Hepatocyte (in vitro differentiated cells): ENCODE data around the gene CDC42BPB. TPM values are rescaled to one million over a fixed set of nuclear protein-coding genes. Genes with fewer than 3 reads are reported as not detected.
A peak's percentile ranks its signal among the peaks of the same experiment; 100 is the strongest.
"Not testable (repeated sequence)": the region's sequence is repeated elsewhere in the genome, so short reads cannot be mapped to it uniquely, and the experiment has no call there.

Experiments used
- DNase-seq: peaks from one replicate; pipeline ENCODE4 v3.0.0-alpha.2; 2016; ENCODE audit warnings: low spot score
- H2AFZ ChIP-seq: fragments of 200-600 bp; sonication (generic); 2 replicates; pipeline ENCODE4 v1.6.0; 2016; ENCODE audit warnings: antibody characterized with exemption, mild to moderate bottlenecking
- H3K27ac ChIP-seq: fragments of 200-600 bp; sonication (generic); 2 replicates; pipeline ENCODE4 v1.5.1; 2016; ENCODE audit warnings: mild to moderate bottlenecking
- H3K27me3 ChIP-seq: fragments of 200-600 bp; sonication (generic); 2 replicates; pipeline ENCODE4 v1.6.1; 2016
- H3K36me3 ChIP-seq: fragments of 200-600 bp; sonication (generic); replicated peaks from 2 replicates; pipeline ENCODE4 v1.5.1; 2016; ENCODE audit warnings: low read depth; ENCODE audit not compliant: insufficient read depth
- H3K4me1 ChIP-seq: fragments of 200-600 bp; sonication (generic); 2 replicates; pipeline ENCODE4 v1.5.1; 2016; ENCODE audit warnings: mild to moderate bottlenecking, moderate library complexity; ENCODE audit not compliant: insufficient read depth
- H3K4me2 ChIP-seq: fragments of 200-600 bp; sonication (generic); 2 replicates; pipeline ENCODE4 v1.6.0; 2016
- H3K4me3 ChIP-seq: fragments of 200-600 bp; sonication (generic); 2 replicates; pipeline ENCODE4 v1.5.1; 2016; ENCODE audit warnings: mild to moderate bottlenecking
- H3K79me2 ChIP-seq: fragments of 200-600 bp; sonication (generic); 2 replicates; pipeline ENCODE4 v1.6.0; 2017; ENCODE audit warnings: mild to moderate bottlenecking
- H3K9me2 ChIP-seq: fragments of 200-600 bp; sonication (generic); replicated peaks from 2 replicates; pipeline ENCODE4 v1.6.0; 2017; ENCODE audit warnings: mild to moderate bottlenecking; ENCODE audit not compliant: insufficient read depth
- H3K9me3 ChIP-seq: fragments of 200-600 bp; sonication (generic); 2 replicates; pipeline ENCODE4 v1.5.1; 2016; ENCODE audit warnings: low read depth, mild to moderate bottlenecking
- H4K20me1 ChIP-seq: fragments of 200-600 bp; sonication (generic); 2 replicates; pipeline ENCODE4 v1.6.0; 2016; ENCODE audit warnings: mild to moderate bottlenecking; ENCODE audit not compliant: insufficient read depth, poor library complexity, severe bottlenecking
- CTCF ChIP-seq: fragments of 200-600 bp; sonication (generic); IDR thresholded peaks from 2 replicates; pipeline ENCODE4 v1.5.1; 2016; ENCODE audit warnings: antibody characterized with exemption, mild to moderate bottlenecking; ENCODE audit not compliant: poor library complexity
- EZH2 ChIP-seq: fragments of 200-600 bp; sonication (generic); IDR thresholded peaks from 2 replicates; pipeline ENCODE4 v1.6.1; 2016; ENCODE audit warnings: antibody characterized with exemption, mild to moderate bottlenecking, borderline replicate concordance
- EZH2phosphoT487 ChIP-seq: fragments of 200-600 bp; sonication (generic); IDR thresholded peaks from one replicate; pipeline ENCODE4 v1.6.1; 2018; ENCODE audit warnings: antibody characterized with exemption, mild to moderate bottlenecking, low read depth, moderate library complexity; ENCODE audit not compliant: unreplicated experiment, severe bottlenecking
- WGBS: methylation state at CpG from one replicate; pipeline ENCODE4 v1.1.6; 2016; ENCODE audit warnings: low lambda C conversion rate; ENCODE audit errors: missing lambda C conversion rate; 5-methylcytosine and 5-hydroxymethylcytosine counted together
- polyA plus RNA-seq: library from polyadenylated mRNA; unstranded; fragments of >200 nt; fragmentation: Nextera tagmentation; extraction: Ambion mirVana; gene quantifications from 2 replicates; pipeline ENCODE4 v1.2.1, GENCODE V29; 2016
- total RNA-seq: library from RNA; depleted of rRNA; stranded (reverse); fragments of >200 nt; gene quantifications from 2 replicates; pipeline ENCODE4 v1.2.3, GENCODE V29; 2014

The CDC42BPB gene
- total and polyA plus RNA-seq, 2 experiments from 2014 or later: 10.2 to 60.6 TPM

DNA sequence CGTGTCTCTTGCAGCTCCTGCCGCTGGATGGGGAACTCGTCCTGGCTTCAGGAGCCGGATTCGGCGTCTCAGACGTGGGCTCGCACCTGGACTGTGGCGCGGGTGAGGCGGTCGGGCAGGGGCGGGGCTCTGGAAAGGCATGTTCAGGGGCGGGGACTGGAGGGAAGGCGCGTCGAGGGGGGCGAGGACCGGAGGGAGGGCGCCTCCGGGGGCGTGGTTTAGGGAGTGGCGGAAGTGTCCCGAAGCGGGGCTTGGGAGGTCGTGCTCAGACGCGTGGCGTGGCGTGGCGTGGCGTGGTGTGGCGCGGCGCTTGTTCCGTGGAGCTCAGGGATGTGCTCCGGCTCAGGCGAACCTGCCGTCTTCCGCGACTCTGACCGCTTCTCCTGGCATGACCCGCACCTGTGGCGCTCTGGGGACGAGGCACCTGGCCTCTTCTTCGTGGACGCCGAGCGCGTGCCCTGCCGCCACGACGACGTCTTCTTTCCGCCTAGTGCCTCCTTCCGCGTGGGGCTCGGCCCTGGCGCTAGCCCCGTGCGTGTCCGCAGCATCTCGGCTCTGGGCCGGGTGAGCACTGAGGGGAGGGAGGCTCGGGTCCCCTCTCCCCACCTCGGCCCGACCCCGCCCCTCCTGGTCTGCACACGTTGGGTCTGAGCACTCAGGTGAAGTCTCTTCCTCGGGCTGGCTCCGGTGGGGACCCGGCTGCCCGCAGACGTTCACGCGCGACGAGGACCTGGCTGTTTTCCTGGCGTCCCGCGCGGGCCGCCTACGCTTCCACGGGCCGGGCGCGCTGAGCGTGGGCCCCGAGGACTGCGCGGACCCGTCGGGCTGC, 128.7 kb downstream of the CDC42BPB start:
- Histone ChIP-seq H2AFZ (peak overlapping the region; percentile 52), H3K27me3 (peaks cover 25% of the 10 kb centered on the region), H3K9me3 (no peaks in the 10 kb centered on the region), H3K36me3 (no peaks in the 10 kb centered on the region), H4K20me1 (peaks cover 18% of the 10 kb centered on the region), H3K4me1 (peaks cover 30% of the 10 kb centered on the region), H3K4me3 (peak overlapping the region; percentile 45), H3K79me2 (peaks cover 2% of the 10 kb centered on the region), H3K9me2 (no peaks in the 10 kb centered on the region), H3K4me2 (peak overlapping the region; percentile 93), H3K27ac (peak overlapping the region; percentile 90)
- WGBS: 5% methylated on average over 51 of the region's 94 CpGs
- no peak for TF ChIP-seq EZH2
- TF ChIP-seq CTCF: no peak
- TF ChIP-seq EZH2phosphoT487: no peak
- DNase-seq: peak; percentile 93

- no peak for TF ChIP-seq CTCF
- peak overlapping the region; percentile 45 for H3K4me3 ChIP-seq
Measured at GRCh38 chr14:102927878-102928411, 129.4 kb downstream of the CDC42BPB start.

DNA sequence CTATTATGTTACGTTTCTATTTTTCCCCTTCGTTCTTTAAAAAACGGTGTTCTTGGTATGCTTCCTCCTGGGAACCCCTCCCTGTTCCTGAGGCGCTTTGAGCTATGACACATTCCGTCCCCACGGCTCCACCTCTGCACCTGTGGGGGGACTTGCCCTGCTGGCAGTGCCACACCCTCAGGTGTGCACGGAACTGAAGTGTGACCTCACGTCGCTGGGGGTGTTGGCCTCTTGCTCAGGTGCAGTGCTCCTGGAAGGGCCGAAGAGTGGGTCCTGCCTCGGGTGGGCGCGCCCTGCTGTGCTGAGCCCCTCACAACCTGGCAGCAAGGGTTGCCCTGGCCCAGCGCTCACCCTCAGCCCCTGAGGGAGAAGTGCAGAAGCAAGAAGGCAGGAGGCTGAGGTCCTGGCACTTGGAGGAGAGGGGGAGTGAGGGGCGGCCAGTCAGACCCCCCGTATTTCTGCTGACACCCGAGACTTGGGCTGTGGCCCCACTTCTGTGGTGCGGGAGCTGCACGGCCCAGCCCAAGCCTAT, 129.9 kb downstream of the CDC42BPB start:
- peaks cover 35% of the 10 kb centered on the region for H3K4me1 ChIP-seq
- DNase-seq: peak; percentile 71
- H3K9me2 ChIP-seq: no peaks in the 10 kb centered on the region
- no peak overlapping the region for H3K4me3 ChIP-seq
- H4K20me1 ChIP-seq: peaks cover 18% of the 10 kb centered on the region
- H3K9me3 ChIP-seq: no peaks in the 10 kb centered on the region
- H3K4me2 ChIP-seq: peak overlapping the region; percentile 93
- peak overlapping the region; percentile 90 for H3K27ac ChIP-seq
- H3K79me2 ChIP-seq: peaks cover 9% of the 10 kb centered on the region
- no peaks in the 10 kb centered on the region for H3K36me3 ChIP-seq
- whole genome bisulfite sequencing: 53% methylated on average over 16 of the region's 19 CpGs
- H3K27me3 ChIP-seq: peaks cover 37% of the 10 kb centered on the region
- no peak overlapping the region for H2AFZ ChIP-seq
- no peak for TF ChIP-seq EZH2
- TF ChIP-seq EZH2phosphoT487: no peak
- TF ChIP-seq CTCF: no peak

More at GRCh38 chr14:102927878-102928411, 129.4 kb downstream of the CDC42BPB start:
- Histone ChIP-seq H3K9me2 (no peaks in the 10 kb centered on the region), H3K36me3 (no peaks in the 10 kb centered on the region), H2AFZ (peak overlapping the region; percentile 52), H3K9me3 (no peaks in the 10 kb centered on the region), H3K27me3 (peaks cover 32% of the 10 kb centered on the region), H4K20me1 (peaks cover 18% of the 10 kb centered on the region), H3K4me2 (peak overlapping the region; percentile 93), H3K79me2 (peaks cover 9% of the 10 kb centered on the region), H3K27ac (peak overlapping the region; percentile 90), H3K4me1 (peaks cover 35% of the 10 kb centered on the region)
- peak; percentile 56 for DNase-seq
- 11% methylated on average over 34 of the region's 35 CpGs for WGBS

DNA sequence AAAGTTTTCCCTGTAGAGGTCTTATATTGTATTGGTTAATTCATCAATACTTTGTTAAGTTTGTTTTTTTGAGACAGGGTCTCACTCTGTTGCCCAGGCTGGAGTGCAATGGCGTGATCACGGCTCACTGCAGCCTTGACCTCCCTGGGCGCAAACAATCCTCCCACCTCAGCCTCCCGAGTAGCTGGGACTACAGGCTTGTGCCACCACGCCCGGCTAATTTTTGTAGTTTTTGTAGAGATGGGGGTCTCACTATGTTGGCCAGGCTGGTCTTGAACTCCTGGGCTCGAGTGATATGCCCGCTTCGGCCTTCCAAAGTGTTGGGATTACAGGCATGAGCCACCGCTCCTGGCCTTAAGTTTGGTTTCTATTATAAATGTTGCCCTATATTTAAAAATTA, 130.5 kb downstream of the CDC42BPB start:
- not testable (repeated sequence) for H3K36me3 ChIP-seq, DNase-seq, H3K79me2 ChIP-seq, H3K9me2 ChIP-seq, H3K9me3 ChIP-seq, H2AFZ ChIP-seq, H3K4me3 ChIP-seq, H3K4me2 ChIP-seq
- 94% methylated on average over 10 of the region's 10 CpGs for WGBS
- H4K20me1 ChIP-seq: peaks cover 18% of the 10 kb centered on the region
- H3K27me3 ChIP-seq: peaks cover 41% of the 10 kb centered on the region
- H3K27ac ChIP-seq: peak overlapping the region; percentile 57
- peaks cover 35% of the 10 kb centered on the region for H3K4me1 ChIP-seq
